Measurements from ENCODE around the gene TLE3. TPM values are rescaled to one million over a fixed set of nuclear protein-coding genes. Genes with fewer than 3 reads are reported as not detected.

TLE3 gene
- polyA plus RNA-seq, 1 experiment = 3.7 TPM

DNA sequence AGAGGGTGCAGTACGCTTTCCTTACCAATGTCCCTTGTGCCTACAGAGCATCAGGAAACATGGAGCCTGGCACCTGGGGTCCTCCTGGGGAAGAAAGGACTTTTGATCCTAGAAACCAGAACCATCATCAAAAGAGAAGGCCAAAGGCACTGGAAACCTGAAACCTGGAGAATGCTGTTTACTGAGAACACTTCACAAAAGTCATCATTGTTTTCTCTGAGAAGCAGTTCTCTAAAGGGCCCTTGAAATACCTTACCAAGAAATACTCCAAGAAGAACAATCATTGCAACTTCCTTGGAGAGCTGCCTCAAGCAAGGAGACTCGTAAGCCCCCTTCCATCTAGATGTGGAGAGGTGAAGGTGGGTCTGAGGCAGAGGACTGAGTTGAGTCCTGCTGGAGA, 66.0 kb downstream of the TLE3 start:
- ChIA-PET CTCF (no interaction called here), POLR2A (no interaction called here)
- DNase-seq (ENCODE audit: low read depth) = no peak
- Histone ChIP-seq H3K36me3 (ENCODE audit: control insufficient read depth, insufficient read depth, low read length) (no peaks in the 10 kb centered on the region), H3K27me3 (ENCODE audit: control insufficient read depth, insufficient read depth, low read length) (peaks cover 45% of the 10 kb centered on the region), H3K4me3 (ENCODE audit: low read depth, low read length) (no peak overlapping the region)
- TF ChIP-seq, protein P1, sequence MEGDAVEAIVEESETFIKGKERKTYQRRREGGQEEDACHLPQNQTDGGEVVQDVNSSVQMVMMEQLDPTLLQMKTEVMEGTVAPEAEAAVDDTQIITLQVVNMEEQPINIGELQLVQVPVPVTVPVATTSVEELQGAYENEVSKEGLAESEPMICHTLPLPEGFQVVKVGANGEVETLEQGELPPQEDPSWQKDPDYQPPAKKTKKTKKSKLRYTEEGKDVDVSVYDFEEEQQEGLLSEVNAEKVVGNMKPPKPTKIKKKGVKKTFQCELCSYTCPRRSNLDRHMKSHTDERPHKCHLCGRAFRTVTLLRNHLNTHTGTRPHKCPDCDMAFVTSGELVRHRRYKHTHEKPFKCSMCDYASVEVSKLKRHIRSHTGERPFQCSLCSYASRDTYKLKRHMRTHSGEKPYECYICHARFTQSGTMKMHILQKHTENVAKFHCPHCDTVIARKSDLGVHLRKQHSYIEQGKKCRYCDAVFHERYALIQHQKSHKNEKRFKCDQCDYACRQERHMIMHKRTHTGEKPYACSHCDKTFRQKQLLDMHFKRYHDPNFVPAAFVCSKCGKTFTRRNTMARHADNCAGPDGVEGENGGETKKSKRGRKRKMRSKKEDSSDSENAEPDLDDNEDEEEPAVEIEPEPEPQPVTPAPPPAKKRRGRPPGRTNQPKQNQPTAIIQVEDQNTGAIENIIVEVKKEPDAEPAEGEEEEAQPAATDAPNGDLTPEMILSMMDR (IDR thresholded peaks at IDR 0.05; ENCODE audit: insufficient read depth, low read depth, low read length) = no peak

DNA sequence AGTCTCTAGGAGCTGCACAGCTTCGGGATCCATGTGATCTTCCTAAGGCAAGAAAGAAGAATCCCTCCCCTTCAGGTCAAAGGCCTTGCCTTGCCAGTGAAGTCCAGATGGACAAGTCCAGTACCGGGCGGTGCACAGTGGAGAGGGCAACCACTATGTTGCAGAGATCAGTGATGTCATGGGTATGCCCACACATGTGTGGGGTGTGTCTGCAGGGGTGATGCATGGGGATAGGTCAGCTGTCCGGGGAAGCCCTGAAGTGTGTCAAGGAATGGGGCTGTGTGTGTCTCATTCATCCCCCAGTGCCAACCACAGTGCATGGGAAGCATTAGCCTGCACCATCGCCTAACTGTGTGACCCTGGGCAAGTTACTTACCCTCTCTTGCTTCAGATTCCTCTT, 66.5 kb downstream of the TLE3 start:
- Histone ChIP-seq H3K27me3 (ENCODE audit: control insufficient read depth, insufficient read depth, low read length) (peaks cover 43% of the 10 kb centered on the region), H3K36me3 (ENCODE audit: control insufficient read depth, insufficient read depth, low read length) (no peaks in the 10 kb centered on the region), H3K4me3 (ENCODE audit: low read depth, low read length) (no peak overlapping the region)
- DNase-seq (ENCODE audit: low read depth) = no peak
- POLR2A ChIA-PET = no interaction called here
- TF ChIP-seq, protein P1 (IDR thresholded peaks at IDR 0.05; ENCODE audit: insufficient read depth, low read depth, low read length) = no peak
- CTCF ChIA-PET = no interaction called here

DNA sequence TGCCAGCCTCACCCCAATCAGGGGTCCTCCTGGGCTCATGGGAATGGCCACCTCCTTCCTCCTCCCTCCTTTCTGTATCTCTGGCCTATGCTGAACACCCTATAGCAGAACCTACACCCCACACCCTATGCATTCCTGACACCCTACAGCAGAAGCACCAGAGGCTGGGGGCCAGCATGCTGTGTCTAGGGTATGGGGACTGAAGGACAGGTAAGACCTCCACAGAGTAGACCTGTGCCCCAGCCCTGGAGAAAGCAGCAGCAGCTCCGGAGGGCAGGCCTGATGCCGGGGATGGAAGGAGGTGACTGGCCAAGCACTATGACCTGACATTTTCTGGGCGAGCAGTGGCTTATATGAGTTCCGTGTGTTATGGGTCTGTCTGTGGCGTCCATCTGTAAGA, 66.9 kb downstream of the TLE3 start:
- Histone ChIP-seq H3K27me3 (ENCODE audit: control insufficient read depth, insufficient read depth, low read length) (peaks cover 40% of the 10 kb centered on the region), H3K36me3 (ENCODE audit: control insufficient read depth, insufficient read depth, low read length) (no peaks in the 10 kb centered on the region), H3K4me3 (ENCODE audit: low read depth, low read length) (no peak overlapping the region)
- no peak for DNase-seq (ENCODE audit: low read depth)
- TF ChIP-seq, protein P1 (IDR thresholded peaks at IDR 0.05; ENCODE audit: insufficient read depth, low read depth, low read length) = no peak
- POLR2A ChIA-PET = no interaction called here
- CTCF ChIA-PET = interaction anchor here (1.7 kb wide), 1 partner anchor 22 kb away, joined by 6 read pairs; no protein-coding TSS in a partner anchor

DNA sequence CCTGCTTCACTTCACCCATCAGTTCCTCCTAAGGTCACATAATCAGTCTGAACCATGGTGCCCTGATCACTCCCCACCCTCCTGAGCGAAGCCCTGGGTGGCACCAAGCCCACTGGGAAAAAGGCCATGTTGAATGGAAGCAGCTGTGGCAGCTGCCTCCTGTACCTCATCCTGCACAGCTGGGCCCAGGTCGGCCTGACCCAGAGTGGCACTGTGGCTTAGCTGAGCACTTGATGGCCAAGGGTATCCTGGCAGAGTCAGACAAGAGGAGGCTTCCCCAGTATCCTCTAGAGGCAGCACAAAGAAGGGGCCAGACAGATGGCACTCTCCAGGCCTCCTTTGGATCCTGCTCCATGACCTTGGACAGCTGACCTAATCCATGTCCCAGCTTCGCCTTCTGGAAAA, 68.4 kb downstream of the TLE3 start:
- Histone ChIP-seq H3K27me3 (ENCODE audit: control insufficient read depth, insufficient read depth, low read length) (peaks cover 36% of the 10 kb centered on the region), H3K36me3 (ENCODE audit: control insufficient read depth, insufficient read depth, low read length) (no peaks in the 10 kb centered on the region), H3K4me3 (ENCODE audit: low read depth, low read length) (no peak overlapping the region)
- ChIA-PET POLR2A (no interaction called here), CTCF (interaction anchor here (1.7 kb wide), 1 partner anchor 24 kb away, joined by 6 read pairs; no protein-coding TSS in a partner anchor)
- DNase-seq (ENCODE audit: low read depth) = no peak
- TF ChIP-seq, protein P1 (IDR thresholded peaks at IDR 0.05; ENCODE audit: insufficient read depth, low read depth, low read length) = no peak

DNA sequence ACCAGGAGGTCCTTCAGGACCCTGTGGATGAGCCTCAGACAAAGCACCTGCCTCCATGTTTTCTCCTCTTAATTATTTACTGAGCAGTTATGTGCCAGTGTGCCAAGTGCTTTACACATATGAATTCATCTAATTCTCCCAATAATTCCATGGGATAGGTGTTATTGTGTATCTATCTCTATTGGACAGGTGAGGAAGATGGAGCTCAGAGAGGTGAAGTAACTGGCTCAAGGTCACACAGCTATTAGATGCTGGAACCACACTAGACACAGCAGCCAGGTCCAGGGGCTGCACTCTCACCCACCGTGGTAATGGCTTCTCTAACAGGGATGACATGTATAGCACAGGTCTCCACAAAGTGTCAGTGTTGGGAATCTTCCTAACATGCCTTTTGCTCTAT, 70.2 kb downstream of the TLE3 start:
- H3K4me3 ChIP-seq (ENCODE audit: low read depth, low read length) = no peak overlapping the region
- no peaks in the 10 kb centered on the region for H3K36me3 ChIP-seq (ENCODE audit: control insufficient read depth, insufficient read depth, low read length)
- ChIA-PET POLR2A (no interaction called here), CTCF (no interaction called here)
- no peak for DNase-seq (ENCODE audit: low read depth)
- TF ChIP-seq, protein P1 (IDR thresholded peaks at IDR 0.05; ENCODE audit: insufficient read depth, low read depth, low read length) = no peak
- H3K27me3 ChIP-seq (ENCODE audit: control insufficient read depth, insufficient read depth, low read length) = peaks cover 26% of the 10 kb centered on the region

All from BJ (cell line).